Neural crest cell (in vitro differentiated cells): ENCODE measurements around the gene ZBTB7B. TPM values are rescaled to one million over a fixed set of nuclear protein-coding genes. Genes with fewer than 3 reads are reported as not detected.

Source experiments
- DNase-seq: peaks from one replicate; pipeline ENCODE4 v3.0.0; 2021; ENCODE audit warnings: low read depth, mixed read lengths, low spot score
- H3K27ac Mint-ChIP-seq: one replicate; pipeline ENCODE4 v1.8.0; 2021; ENCODE audit warnings: mild to moderate bottlenecking, mixed read lengths; ENCODE audit not compliant: unreplicated experiment
- H3K27me3 Mint-ChIP-seq: 2 replicates; pipeline ENCODE4 v1.8.0; 2021; ENCODE audit warnings: low read depth, mild to moderate bottlenecking, mixed read lengths
- H3K36me3 Mint-ChIP-seq: 2 replicates; pipeline ENCODE4 v1.8.0; 2021; ENCODE audit warnings: low read depth, mild to moderate bottlenecking, mixed read lengths
- H3K4me1 Mint-ChIP-seq: 2 replicates; pipeline ENCODE4 v1.8.0; 2021; ENCODE audit warnings: mixed read lengths
- H3K4me3 Mint-ChIP-seq: one replicate; pipeline ENCODE4 v1.8.0; 2021; ENCODE audit warnings: mild to moderate bottlenecking, mixed read lengths
- H3K9me3 Mint-ChIP-seq: 2 replicates; pipeline ENCODE4 v1.8.0; 2021; ENCODE audit warnings: mixed read lengths
- CTCF ChIP-seq: fragments of 200-600 bp; sonication (generic); conservative IDR thresholded peaks from 2 replicates; pipeline ENCODE4 v1.5.0; 2021; ENCODE audit warnings: antibody characterized with exemption, mild to moderate bottlenecking
- total RNA-seq: library from RNA; stranded (reverse); gene quantifications from 2 replicates; pipeline ENCODE4 v1.2.1, GENCODE V29; 2021

Gene ZBTB7B
- total RNA-seq, 1 donor from 2014 or later, result 6.9 TPM

GRCh38 chr1:154956544-154956941 lies 46.1 kb upstream of the ZBTB7B start:
- Mint-ChIP-seq H3K9me3 (no peaks in the 10 kb centered on the region), H3K4me1 (peaks cover 62% of the 10 kb centered on the region), H3K27me3 (no peaks in the 10 kb centered on the region), H3K36me3 (no peaks in the 10 kb centered on the region), H3K4me3 (peak overlapping the region; percentile 90), H3K27ac (peak overlapping the region; percentile 13)
- no peak for TF ChIP-seq CTCF
- DNase-seq, result no peak

GRCh38 chr1:154957091-154957657 lies 45.4 kb upstream of the ZBTB7B start:
- no peak for TF ChIP-seq CTCF
- Mint-ChIP-seq H3K27ac (no peak overlapping the region), H3K4me1 (peaks cover 62% of the 10 kb centered on the region), H3K9me3 (no peaks in the 10 kb centered on the region), H3K4me3 (peak overlapping the region; percentile 90), H3K36me3 (peaks cover 1% of the 10 kb centered on the region), H3K27me3 (no peaks in the 10 kb centered on the region)
- no peak for DNase-seq

GRCh38 chr1:154958036-154958435 lies 44.6 kb upstream of the ZBTB7B start:
- no peak for TF ChIP-seq CTCF
- H3K4me3 Mint-ChIP-seq, result peak overlapping the region; percentile 90
- no peaks in the 10 kb centered on the region for H3K27me3 Mint-ChIP-seq
- no peak for DNase-seq
- H3K4me1 Mint-ChIP-seq, result peaks cover 62% of the 10 kb centered on the region
- H3K9me3 Mint-ChIP-seq, result no peaks in the 10 kb centered on the region
- H3K36me3 Mint-ChIP-seq, result peaks cover 4% of the 10 kb centered on the region
- H3K27ac Mint-ChIP-seq, result no peak overlapping the region

GRCh38 chr1:154958681-154959425 lies 43.7 kb upstream of the ZBTB7B start:
- peaks cover 59% of the 10 kb centered on the region for H3K4me1 Mint-ChIP-seq
- DNase-seq, result no peak
- peak overlapping the region; percentile 90 for H3K4me3 Mint-ChIP-seq
- no peaks in the 10 kb centered on the region for H3K27me3 Mint-ChIP-seq
- peak overlapping the region; percentile 43 for H3K27ac Mint-ChIP-seq
- H3K36me3 Mint-ChIP-seq, result peaks cover 7% of the 10 kb centered on the region
- no peaks in the 10 kb centered on the region for H3K9me3 Mint-ChIP-seq
- no peak for TF ChIP-seq CTCF

- DNase-seq, result no peak
- TF ChIP-seq CTCF, result no peak
- Mint-ChIP-seq H3K4me3 (peak overlapping the region; percentile 95), H3K36me3 (peaks cover 8% of the 10 kb centered on the region), H3K4me1 (peaks cover 53% of the 10 kb centered on the region), H3K9me3 (no peaks in the 10 kb centered on the region), H3K27ac (no peak overlapping the region), H3K27me3 (no peaks in the 10 kb centered on the region)
These were observed 43.2 kb upstream of the ZBTB7B start for GRCh38 chr1:154959426-154959780.
